K562 (cell line): ENCODE measurements around the gene ADGRL3. TPM values are rescaled to one million over a fixed set of nuclear protein-coding genes. Genes with fewer than 3 reads are reported as not detected.

ENCODE experiments used
- ATAC-seq: fragments of 200-7000 bp; cut with Tn5 transposase; 3 replicates; pipeline ENCODE4 v1.9.1; 2020; ENCODE audit warnings: moderate library complexity
- BruUV-seq: library from RNA; stranded (reverse); fragments of 400-500 nt; replicated peaks from 2 replicates; lab custom pipeline; 2021; lab: Mats Ljungman, UMichigan
- CTCF ChIA-PET: fragments of 300-600 bp; formaldehyde crosslinking; extraction: SDS; loops from one replicate; lab custom pipeline; 2021; ENCODE audit warnings: low intra/inter-chr PET ratio; lab: Yijun Ruan, JAX
- POLR2A ChIA-PET: fragments of 300-600, 350-650 bp; sonication (Branson Sonifier 250); formaldehyde crosslinking; extraction: SDS; loops from one replicate; lab custom pipeline; 2021; ENCODE audit warnings: antibody characterized with exemption, inconsistent platforms; lab: Yijun Ruan, JAX
- DNase-seq, 4 experiments: peaks; one replicate each; pipeline versions ENCODE4 v3.0.0 to v3.0.0-alpha.2; 2011 to 2018; ENCODE audit warnings: low spot score in 3 of 4, mixed read lengths in 3 of 4; ENCODE audit errors: extremely low read depth in 1 of 4
- FAIRE-seq: peaks from 2 replicates; lab custom pipeline; 2011; peaks lifted over from hg19 to GRCh38; lab: Jason Lieb, UNC
- H2AFZ ChIP-seq: 2 replicates; pipeline ENCODE4 v1.6.0; 2011; ENCODE audit warnings: low read depth, low read length, control low read depth, inconsistent platforms
- H3K27ac ChIP-seq: fragments of 200-600 bp; 3 replicates; pipeline ENCODE4 v1.8.0; 2011; ENCODE audit warnings: low read depth, mild to moderate bottlenecking, control low read depth, inconsistent platforms, low read length, moderate library complexity, mixed read lengths; ENCODE audit errors: extremely low read depth
- H3K27me3 ChIP-seq, 2 experiments: fragments of 300-600 bp in 1 of 2; 2 replicates in 1 of 2; 3 replicates in 1 of 2; pipeline versions ENCODE4 v1.6.0 to v1.8.0; 2011; ENCODE audit warnings: inconsistent platforms in 2 of 2, low read length in 2 of 2, mild to moderate bottlenecking in 1 of 2, mixed read lengths in 1 of 2, moderate library complexity in 1 of 2; ENCODE audit not compliant: control insufficient read depth in 2 of 2, insufficient read depth in 2 of 2
- H3K36me3 ChIP-seq: fragments of 300-600 bp; 3 replicates; pipeline ENCODE4 v1.8.0; 2011; ENCODE audit warnings: mild to moderate bottlenecking, low read length, inconsistent platforms; ENCODE audit not compliant: control insufficient read depth, insufficient read depth
- H3K4me1 ChIP-seq, 2 experiments: fragments of 200-600 bp in 1 of 2; replicated peaks in 1 of 2; 2 replicates in 1 of 2; 3 replicates in 1 of 2; pipeline versions ENCODE4 v1.5.1 to v1.8.0; 2011; ENCODE audit warnings: inconsistent platforms in 2 of 2, low read length in 2 of 2, mild to moderate bottlenecking in 1 of 2, mixed read lengths in 1 of 2, moderate library complexity in 1 of 2; ENCODE audit not compliant: control insufficient read depth in 2 of 2, insufficient read depth in 2 of 2
- H3K4me2 ChIP-seq: 2 replicates; pipeline ENCODE4 v1.6.1; 2011; ENCODE audit warnings: low read length, control low read depth, inconsistent platforms, mixed read lengths; ENCODE audit not compliant: insufficient read depth
- H3K4me3 ChIP-seq: fragments of 200-600 bp; sonication (generic), shearing (Covaris generic); 2 replicates; pipeline ENCODE4 v1.5.1; 2016; ENCODE audit warnings: control low read depth, inconsistent platforms
- H3K79me2 ChIP-seq: fragments of 200-600 bp; 3 replicates; pipeline ENCODE4 v1.8.0; 2011; ENCODE audit warnings: low read length, inconsistent platforms; ENCODE audit not compliant: control insufficient read depth, insufficient read depth
- H3K9ac ChIP-seq, 2 experiments: 2 replicates each; pipeline versions ENCODE4 v1.6.0 to v1.6.1; 2011; ENCODE audit warnings: low read depth in 2 of 2, low read length in 2 of 2, control low read depth in 1 of 2, inconsistent platforms in 1 of 2, mild to moderate bottlenecking in 1 of 2, mixed read lengths in 1 of 2; ENCODE audit not compliant: insufficient read depth in 1 of 2
- H3K9me1 ChIP-seq: one replicate; pipeline ENCODE4 v1.6.0; 2011; ENCODE audit warnings: inconsistent platforms, mild to moderate bottlenecking, low read length, moderate library complexity; ENCODE audit not compliant: control insufficient read depth, insufficient read depth
- H3K9me3 ChIP-seq: replicated peaks from 2 replicates; pipeline ENCODE4 v1.5.1; 2011; ENCODE audit warnings: low read depth, low read length, inconsistent platforms; ENCODE audit not compliant: control insufficient read depth, insufficient read depth
- H4K20me1 ChIP-seq: replicated peaks from 2 replicates; pipeline ENCODE4 v1.6.1; 2011; ENCODE audit warnings: low read length, inconsistent platforms, mixed read lengths; ENCODE audit not compliant: control insufficient read depth, insufficient read depth
- CREB5 ChIP-seq: fragments of 250-450 bp; sonication (Bioruptor Pico); IDR thresholded peaks from 2 replicates; pipeline ENCODE4 v1.5.0; 2020; ENCODE audit warnings: mild to moderate bottlenecking
- MYC ChIP-seq, 2 experiments: fragments of 250-450 bp in 1 of 2; sonication (Bioruptor Pico) in 1 of 2; IDR thresholded peaks; 2 replicates each; pipeline versions ENCODE4 v1.5.1 to v1.6.1; 2012 to 2021; ENCODE audit warnings: low read depth in 2 of 2, borderline replicate concordance in 1 of 2, improper control_type of control experiment in 1 of 2, low read length in 1 of 2, mild to moderate bottlenecking in 1 of 2, moderate library complexity in 1 of 2
- NFIC ChIP-seq: fragments of 450-650 bp; IDR thresholded peaks from 2 replicates; pipeline ENCODE4 v1.6.1; 2017; ENCODE audit warnings: mild to moderate bottlenecking, inconsistent platforms
- NONO ChIP-seq, 2 experiments: fragments of 200-400 bp in 1 of 2; fragments of 450-650 bp in 1 of 2; formaldehyde crosslinking in 1 of 2; IDR thresholded peaks; 2 replicates each; pipeline ENCODE4 v1.6.1; 2017; ENCODE audit warnings: low read depth in 2 of 2, mild to moderate bottlenecking in 2 of 2, moderate library complexity in 2 of 2, low read length in 1 of 2
- OTX1 ChIP-seq: fragments of 450-650 bp; formaldehyde crosslinking; IDR thresholded peaks from 2 replicates; pipeline ENCODE4 v1.4.0; 2022; ENCODE audit warnings: mild to moderate bottlenecking
- STAT6 ChIP-seq: sonication (generic); formaldehyde crosslinking; IDR thresholded peaks from 2 replicates; pipeline ENCODE4 v1.8.1; 2023; ENCODE audit warnings: mild to moderate bottlenecking, missing genetic modification reagents
- U2AF2 ChIP-seq: fragments of 200-400 bp; formaldehyde crosslinking; optimal IDR thresholded peaks from 2 replicates; pipeline ENCODE3; 2017; ENCODE audit warnings: low read depth, mild to moderate bottlenecking, low read length
- ZNF398 ChIP-seq: fragments of 250-450 bp; sonication (Bioruptor Pico); IDR thresholded peaks from 2 replicates; pipeline ENCODE4 v1.8.0; 2021; ENCODE audit warnings: moderate library complexity, mild to moderate bottlenecking, inconsistent platforms
- ZNF586 ChIP-seq: fragments of 450-650 bp; formaldehyde crosslinking; conservative IDR thresholded peaks from 2 replicates; pipeline ENCODE4 v1.4.0; 2020; ENCODE audit warnings: mild to moderate bottlenecking, moderate library complexity
- ZNF79 ChIP-seq: fragments of 250-450 bp; sonication (Bioruptor Pico); IDR thresholded peaks from 2 replicates; pipeline ENCODE4 v1.4.0; 2020; ENCODE audit warnings: low read depth, mild to moderate bottlenecking, moderate library complexity
- WGBS: fragments of 100-300 bp; shearing (Covaris generic); methylation state at CpG from one replicate; pipeline ENCODE4 v1.1.6; 2016; ENCODE audit warnings: low coverage, mixed read lengths; ENCODE audit not compliant: insufficient coverage; ENCODE audit errors: missing lambda C conversion rate; 5-methylcytosine and 5-hydroxymethylcytosine counted together
- in situ Hi-C: fragments of 300-500 bp; cut with MboI; formaldehyde crosslinking; loops from 4 replicates; pipeline ENCODE4 v1.15.0; 2018; ENCODE audit warnings: inconsistent platforms, mixed read lengths
- intact Hi-C: fragments of 100-400 bp; cut with micrococcal nuclease; formaldehyde crosslinking; loops from 2 replicates; pipeline ENCODE4 v1.14.2; 2022
- polyA plus RNA-seq, 8 experiments: library from polyadenylated mRNA; depleted of rRNA in 4 of 8; stranded (reverse) in 5 of 8; unstranded in 3 of 8; fragments of >200 nt; fragmentation: Nextera tagmentation in 2 of 8; fragmentation: Illumina TruSeq in 1 of 8; extraction: Ambion mirVana in 2 of 8; extraction: Trizol in 1 of 8; gene quantifications; 2 replicates each; pipeline versions ENCODE4 v1.2.1 to v1.2.3, GENCODE V29; 2011 to 2014; ENCODE audit warnings: inconsistent platforms in 1 of 8, missing spikeins in 1 of 8
- total RNA-seq, 7 experiments: library from RNA; depleted of rRNA in 6 of 7; stranded (reverse); fragments of >200 nt in 6 of 7; fragmentation: Illumina TruSeq in 2 of 7; extraction: Trizol in 2 of 7; gene quantifications; 2 replicates each; pipeline versions ENCODE4 v1.2.1 to v1.2.3, GENCODE V29; 2011 to 2021; ENCODE audit warnings: low replicate concordance in 1 of 7

ADGRL3 gene
- total and polyA plus RNA-seq, 9 of the 15 experiments (the other 6 are each of a cell fraction or from before 2014, with no cell fraction given) = 0.03 to 0.14 (median 0.04) TPM; not detected in 2

- TF ChIP-seq MYC (IDR thresholded peaks at IDR 0.05; ENCODE audit: low read depth, low read length) = no peak
- no peak for TF ChIP-seq MYC (CRISPR knock-in tag; IDR thresholded peaks at IDR 0.05; ENCODE audit: borderline replicate concordance, low read depth)
- TF ChIP-seq STAT6 (CRISPR knock-in tag) = no peak
Observed at GRCh38 chr4:61919561-61919960, 719.4 kb downstream of the ADGRL3 start (continued).

GRCh38 chr4:61921920-61922319 is 721.8 kb downstream of the ADGRL3 start:
- POLR2A ChIA-PET = no interaction called here
- intact Hi-C loops = no loop called here

More at GRCh38 chr4:61921920-61922319, 721.8 kb downstream of the ADGRL3 start:
- no TSS peak for BruUV-seq
- CTCF ChIA-PET = no interaction called here
- no peaks in the 10 kb centered on the region for H4K20me1 ChIP-seq
- H2AFZ ChIP-seq = no peak overlapping the region
- DNase-seq = no peak
- no peak overlapping the region for H3K27ac ChIP-seq
- no peaks in the 10 kb centered on the region for H3K79me2 ChIP-seq
- no peaks in the 10 kb centered on the region for H3K36me3 ChIP-seq
- H3K9ac ChIP-seq = no peak overlapping the region
- H3K4me3 ChIP-seq = no peak overlapping the region
- WGBS = 0% methylated on average over 2 of the region's 2 CpGs
- no peaks in the 10 kb centered on the region for H3K4me1 ChIP-seq
- FAIRE-seq = no peak
- no peak overlapping the region for H3K4me2 ChIP-seq
- no peaks in the 10 kb centered on the region for H3K9me1 ChIP-seq
- in situ Hi-C loops = no loop called here
- ATAC-seq = no peak
- no peaks in the 10 kb centered on the region for H3K27me3 ChIP-seq
- TF ChIP-seq NONO (IDR thresholded peaks at IDR 0.05; ENCODE audit: low read depth in 2 of 2, low read length in 1 of 2) (no peak), ZNF79 (CRISPR knock-in tag) (no peak), U2AF2 (no peak), NFIC (no peak), ZNF586 (CRISPR knock-in tag) (no peak), OTX1 (CRISPR knock-in tag) (no peak), CREB5 (CRISPR knock-in tag) (no peak), ZNF398 (CRISPR knock-in tag) (no peak)
- no peaks in the 10 kb centered on the region for H3K9me3 ChIP-seq
